GM23338 (cell line): Measurements from ENCODE around the gene CFAP100. TPM values are rescaled to one million over a fixed set of nuclear protein-coding genes. Genes with fewer than 3 reads are reported as not detected.

Experiments used
- ATAC-seq: fragments of 200-7000 bp; cut with Tn5 transposase; 3 replicates; pipeline ENCODE4 v1.9.1; 2020
- DNase-seq: peaks from one replicate; pipeline ENCODE4 v3.0.0-alpha.2; 2015; ENCODE audit warnings: low spot score
- H2AFZ ChIP-seq: fragments of 200-600 bp; sonication (generic); 2 replicates; pipeline ENCODE4 v1.8.0; 2016; ENCODE audit warnings: antibody characterized with exemption, mild to moderate bottlenecking, moderate library complexity
- H3F3A ChIP-seq: fragments of 200-600 bp; sonication (generic); replicated peaks from 2 replicates; pipeline ENCODE4 v1.8.0; 2017; ENCODE audit warnings: antibody characterized with exemption, mixed run types, low read depth
- H3K27ac ChIP-seq: fragments of 200-600 bp; sonication (generic); 2 replicates; pipeline ENCODE4 v1.6.1; 2016; ENCODE audit warnings: low read depth
- H3K27me3 ChIP-seq: fragments of 200-600 bp; sonication (generic); 2 replicates; pipeline ENCODE4 v1.8.0; 2016; ENCODE audit warnings: mild to moderate bottlenecking, mixed run types, moderate library complexity; ENCODE audit not compliant: insufficient read depth
- H3K36me3 ChIP-seq: fragments of 200-600 bp; sonication (generic); 2 replicates; pipeline ENCODE4 v1.8.0; 2016; ENCODE audit warnings: mild to moderate bottlenecking; ENCODE audit not compliant: insufficient read depth
- H3K4me1 ChIP-seq: fragments of 200-600 bp; sonication (generic); 2 replicates; pipeline ENCODE4 v1.8.0; 2016; ENCODE audit warnings: mild to moderate bottlenecking, moderate library complexity; ENCODE audit not compliant: insufficient read depth
- H3K4me2 ChIP-seq: fragments of 200-600 bp; sonication (generic); 2 replicates; pipeline ENCODE4 v1.7.1; 2017; ENCODE audit warnings: mixed run types
- H3K4me3 ChIP-seq: fragments of 200-600 bp; sonication (generic); 2 replicates; pipeline ENCODE4 v1.6.1; 2016; ENCODE audit warnings: mixed run types
- H3K79me2 ChIP-seq: fragments of 200-600 bp; sonication (generic); replicated peaks from 2 replicates; pipeline ENCODE4 v1.8.0; 2017; ENCODE audit warnings: mild to moderate bottlenecking; ENCODE audit not compliant: insufficient read depth
- H3K9me2 ChIP-seq: fragments of 200-600 bp; sonication (generic); 2 replicates; pipeline ENCODE4 v1.8.0; 2017; ENCODE audit not compliant: insufficient read depth
- H4K20me1 ChIP-seq: fragments of 200-600 bp; sonication (generic); replicated peaks from 2 replicates; pipeline ENCODE4 v1.8.0; 2017; ENCODE audit warnings: mild to moderate bottlenecking; ENCODE audit not compliant: insufficient read depth
- H3K27ac Mint-ChIP-seq: 2 replicates; pipeline ENCODE4 v1.8.0; 2020; ENCODE audit warnings: inconsistent platforms, mild to moderate bottlenecking, moderate library complexity, mixed read lengths
- H3K27me3 Mint-ChIP-seq: 3 replicates; pipeline ENCODE4 v1.8.0; 2022; ENCODE audit warnings: low read depth, mild to moderate bottlenecking, moderate library complexity, mixed read lengths, inconsistent platforms; ENCODE audit not compliant: insufficient read depth, poor library complexity
- H3K36me3 Mint-ChIP-seq: 3 replicates; pipeline ENCODE4 v1.8.0; 2021; ENCODE audit warnings: low read depth, mild to moderate bottlenecking, inconsistent platforms, moderate library complexity, mixed read lengths
- H3K4me1 Mint-ChIP-seq: 3 replicates; pipeline ENCODE4 v1.8.0; 2020; ENCODE audit warnings: mild to moderate bottlenecking, inconsistent platforms, mixed read lengths
- H3K4me3 Mint-ChIP-seq: 3 replicates; pipeline ENCODE4 v1.8.0; 2021; ENCODE audit warnings: moderate library complexity, mild to moderate bottlenecking, inconsistent platforms, mixed read lengths
- H3K9me3 Mint-ChIP-seq: 3 replicates; pipeline ENCODE4 v1.8.0; 2020; ENCODE audit warnings: moderate library complexity, mild to moderate bottlenecking, inconsistent platforms, mixed read lengths
- CREB1 ChIP-seq: fragments of 250-450 bp; sonication (Bioruptor Pico); IDR thresholded peaks from 2 replicates; pipeline ENCODE4 v1.5.0; 2020; ENCODE audit warnings: low read depth, mild to moderate bottlenecking, moderate library complexity
- CTCF ChIP-seq, 2 experiments: fragments of 200-600 bp in 1 of 2; sonication (generic) in 1 of 2; conservative IDR thresholded peaks; 2 replicates each; pipeline versions ENCODE4 v1.5.1 to v1.6.1; 2016 to 2017; ENCODE audit warnings: antibody characterized with exemption in 2 of 2, low read depth in 2 of 2, mild to moderate bottlenecking in 2 of 2, moderate library complexity in 1 of 2
- ETS1 ChIP-seq: IDR thresholded peaks from 2 replicates; pipeline ENCODE4 v1.6.1; 2016; ENCODE audit warnings: antibody characterized with exemption
- EZH2phosphoT487 ChIP-seq: fragments of 200-600 bp; sonication (generic); IDR thresholded peaks from one replicate; pipeline ENCODE4 v1.8.1; 2018; ENCODE audit warnings: antibody characterized with exemption; ENCODE audit not compliant: unreplicated experiment
- JUNB ChIP-seq: IDR thresholded peaks from one replicate; pipeline ENCODE4 v1.6.1; 2016; ENCODE audit warnings: antibody characterized with exemption; ENCODE audit not compliant: unreplicated experiment
- NANOG ChIP-seq: IDR thresholded peaks from 2 replicates; pipeline ENCODE4 v1.6.1; 2016; ENCODE audit warnings: antibody characterized with exemption, borderline replicate concordance
- POLR2AphosphoS5 ChIP-seq: IDR thresholded peaks from 2 replicates; pipeline ENCODE4 v1.6.1; 2016; ENCODE audit warnings: antibody characterized with exemption, low read depth
- REST ChIP-seq: IDR thresholded peaks from one replicate; pipeline ENCODE4 v1.6.1; 2018; ENCODE audit warnings: antibody characterized with exemption; ENCODE audit not compliant: unreplicated experiment
- STAT1 ChIP-seq: IDR thresholded peaks from one replicate; pipeline ENCODE4 v1.6.1; 2016; ENCODE audit warnings: antibody characterized with exemption; ENCODE audit not compliant: unreplicated experiment
- ZNF114 ChIP-seq: fragments of 250-450 bp; sonication (Bioruptor Pico); IDR thresholded peaks from 2 replicates; pipeline ENCODE4 v1.5.0; 2020; ENCODE audit warnings: mild to moderate bottlenecking, moderate library complexity
- ZNF331 ChIP-seq: fragments of 250-450 bp; sonication (Bioruptor Pico); IDR thresholded peaks from 2 replicates; pipeline ENCODE4 v1.5.0; 2020; ENCODE audit warnings: low read depth, mild to moderate bottlenecking, moderate library complexity
- polyA plus RNA-seq: library from polyadenylated mRNA; unstranded; fragments of >200 nt; fragmentation: Nextera tagmentation; extraction: Ambion mirVana; gene quantifications from 2 replicates; pipeline ENCODE4 v1.2.1, GENCODE V29; 2016
- total RNA-seq: library from RNA; depleted of rRNA; stranded (reverse); fragments of >200 nt; shearing (Covaris generic); gene quantifications from 2 replicates; pipeline ENCODE4 v1.2.3, GENCODE V29; 2014

Gene CFAP100
- total and polyA plus RNA-seq, 2 experiments from 2014 or later = 0.07 TPM; not detected in 1

GRCh38 chr3:126465928-126466544, 71.3 kb downstream of the CFAP100 start (continued):
- TF ChIP-seq REST = no peak
- no peak for TF ChIP-seq ZNF331 (CRISPR knock-in tag)
- TF ChIP-seq CTCF (conservative IDR thresholded peaks at IDR 0.05; ENCODE audit: low read depth in 2 of 2) = no peak
- TF ChIP-seq CREB1 (CRISPR knock-in tag) = no peak
- no peak for TF ChIP-seq JUNB
- TF ChIP-seq EZH2phosphoT487 = no peak
- no peak for TF ChIP-seq STAT1
- no peak for TF ChIP-seq ZNF114 (CRISPR knock-in tag)
- TF ChIP-seq POLR2AphosphoS5 = no peak

GRCh38 chr3:126466886-126467610, 72.3 kb downstream of the CFAP100 start:
- Mint-ChIP-seq H3K4me1 (peaks cover under 1% of the 10 kb centered on the region; the same call in 2 of the 3 replicates), H3K9me3 (no peaks in the 10 kb centered on the region), H3K36me3 (peaks cover 80% of the 10 kb centered on the region), H3K27me3 (peaks cover 6% of the 10 kb centered on the region), H3K4me3 (no peak overlapping the region), H3K27ac (no peak overlapping the region)
- Histone ChIP-seq H3K4me3 (no peak overlapping the region), H3K36me3 (peaks cover 50% of the 10 kb centered on the region), H3K79me2 (peaks cover 54% of the 10 kb centered on the region), H3K4me2 (no peak overlapping the region), H3K27ac (peak overlapping the region; percentile 39; the same call in 1 of the 2 replicates), H3K9me2 (no peaks in the 10 kb centered on the region), H3F3A (no peaks in the 10 kb centered on the region), H3K27me3 (no peaks in the 10 kb centered on the region), H2AFZ (no peak overlapping the region), H4K20me1 (peaks cover 40% of the 10 kb centered on the region), H3K4me1 (no peaks in the 10 kb centered on the region)
- ATAC-seq = no peak
- DNase-seq = no peak
- TF ChIP-seq ZNF331 (CRISPR knock-in tag) (no peak), EZH2phosphoT487 (no peak), CREB1 (CRISPR knock-in tag) (no peak), ETS1 (no peak), NANOG (no peak)
